ENCODE data around the gene SMARCD2.
"Not testable (repeated sequence)": the region's sequence is repeated elsewhere in the genome, so short reads cannot be mapped to it uniquely, and the experiment has no call there.

The SMARCD2 gene

GRCh38 chr17:63842540-63843386 is at the start of gene SMARCD2:
Gene SMARCD2, minus strand, starts transcription at chr17:63842685. Its CDS starts 11 bp downstream, at chr17:63842674.
- Histone ChIP-seq H3K27ac (peak within 1 kb of the TSS; percentile 86 to 98 (median 92)), H3K4me3 (peak within 1 kb of the TSS; percentile 79 to 91 (median 86))

- not testable (repeated sequence) for H3K27ac ChIP-seq, H3K4me3 ChIP-seq
Observed at GRCh38 chr17:63889026-63889848, 46.8 kb upstream of the SMARCD2 start.

- not testable (repeated sequence) for H3K27ac ChIP-seq, H3K4me3 ChIP-seq
Observed at GRCh38 chr17:63885119-63885518, 42.6 kb upstream of the SMARCD2 start.

- H3K4me3 ChIP-seq, H3K27ac ChIP-seq: not testable (repeated sequence)
Observed at GRCh38 chr17:63882626-63883126, 40.2 kb upstream of the SMARCD2 start.

GRCh38 chr17:63881935-63882601 is 39.6 kb upstream of the SMARCD2 start, which contains the start of gene GH2:
Gene GH2, minus strand, starts transcription at chr17:63881944. Its CDS starts 143 bp downstream, at chr17:63881801.
- H3K4me3 ChIP-seq = no peak within 1 kb of the TSS
- no peak within 1 kb of the TSS for H3K27ac ChIP-seq

GRCh38 chr17:63881337-63881736 is 38.9 kb upstream of the SMARCD2 start:
- not testable (repeated sequence) for H3K4me3 ChIP-seq, H3K27ac ChIP-seq

GRCh38 chr17:63880706-63881105 is 38.2 kb upstream of the SMARCD2 start:
- Histone ChIP-seq H3K4me3 (no peak overlapping the region), H3K27ac (no peak overlapping the region)

GRCh38 chr17:63878413-63878812 is 35.9 kb upstream of the SMARCD2 start:
- not testable (repeated sequence) for H3K27ac ChIP-seq, H3K4me3 ChIP-seq

- not testable (repeated sequence) for H3K27ac ChIP-seq, H3K4me3 ChIP-seq
Observed at GRCh38 chr17:63874693-63875092, 32.2 kb upstream of the SMARCD2 start.

- H3K27ac ChIP-seq = not testable (repeated sequence)
Observed at GRCh38 chr17:63874061-63874626, 31.7 kb upstream of the SMARCD2 start.

GRCh38 chr17:63873577-63873976 is 31.1 kb upstream of the SMARCD2 start, which contains the start of gene CSH2:
Gene CSH2, minus strand, starts transcription at chr17:63873677. Its CDS starts 63 bp downstream, at chr17:63873614.
- not testable (repeated sequence) for H3K27ac ChIP-seq

More at GRCh38 chr17:63874061-63874626, 31.7 kb upstream of the SMARCD2 start:
- H3K4me3 ChIP-seq = not testable (repeated sequence)

GRCh38 chr17:63871646-63872365 is 29.3 kb upstream of the SMARCD2 start:
- H3K4me3 ChIP-seq, H3K27ac ChIP-seq: not testable (repeated sequence)

More at GRCh38 chr17:63873577-63873976, 31.1 kb upstream of the SMARCD2 start, which contains the start of gene CSH2:
- not testable (repeated sequence) for H3K4me3 ChIP-seq

- not testable (repeated sequence) for H3K27ac ChIP-seq, H3K4me3 ChIP-seq
Observed at GRCh38 chr17:63870292-63870665, 27.8 kb upstream of the SMARCD2 start.

GRCh38 chr17:63869491-63870291 is 27.2 kb upstream of the SMARCD2 start:
- not testable (repeated sequence) for H3K4me3 ChIP-seq, H3K27ac ChIP-seq

GRCh38 chr17:63866625-63867024 is 24.1 kb upstream of the SMARCD2 start:
- not testable (repeated sequence) for H3K4me3 ChIP-seq, H3K27ac ChIP-seq

GRCh38 chr17:63859257-63859656 is 16.8 kb upstream of the SMARCD2 start:
- H3K27ac ChIP-seq = no peak overlapping the region
- H3K4me3 ChIP-seq = no peak overlapping the region

- H3K27ac ChIP-seq, H3K4me3 ChIP-seq: not testable (repeated sequence)
Observed at GRCh38 chr17:63856425-63856824, 13.9 kb upstream of the SMARCD2 start.

- Histone ChIP-seq H3K27ac (no peak overlapping the region), H3K4me3 (no peak overlapping the region)
Observed at GRCh38 chr17:63855185-63855584, 12.7 kb upstream of the SMARCD2 start.

Data from skin epidermis (tissue), 12 donors.